AG09309 (cell line): ENCODE data around the gene ACSF3.

Experiments
- DNase-seq: peaks from one replicate; pipeline ENCODE4 v3.0.0-alpha.2; 2010; ENCODE audit warnings: low read depth
- H3K4me3 ChIP-seq: 2 replicates; pipeline ENCODE4 v1.5.1; 2011; ENCODE audit warnings: mild to moderate bottlenecking, low read depth, low read length, moderate library complexity; ENCODE audit not compliant: control insufficient read depth
- CTCF ChIP-seq: IDR thresholded peaks from 2 replicates; pipeline ENCODE4 v1.5.1; 2011; ENCODE audit warnings: mild to moderate bottlenecking, low read depth, low read length, inconsistent platforms; ENCODE audit not compliant: insufficient read depth, control insufficient read depth; ENCODE audit errors: missing control alignments

ACSF3 gene

GRCh38 chr16:89094880-89095258 is 1.2 kb downstream of the ACSF3 start:
- DNase-seq: no peak
- no peak for TF ChIP-seq CTCF
- peak overlapping the region; percentile 65 for H3K4me3 ChIP-seq

GRCh38 chr16:89095491-89095951 is 1.9 kb downstream of the ACSF3 start:
- no peak overlapping the region for H3K4me3 ChIP-seq
- no peak for TF ChIP-seq CTCF
- no peak for DNase-seq

GRCh38 chr16:89096042-89096717 is 2.5 kb downstream of the ACSF3 start:
- H3K4me3 ChIP-seq: no peak overlapping the region
- DNase-seq: no peak
- TF ChIP-seq CTCF: no peak

- H3K4me3 ChIP-seq: no peak overlapping the region
- no peak for TF ChIP-seq CTCF
- no peak for DNase-seq
Measured at GRCh38 chr16:89096768-89097391, 3.2 kb downstream of the ACSF3 start.

GRCh38 chr16:89097392-89097772 is 3.7 kb downstream of the ACSF3 start:
- TF ChIP-seq CTCF: no peak
- no peak overlapping the region for H3K4me3 ChIP-seq
- no peak for DNase-seq

- TF ChIP-seq CTCF: no peak
- DNase-seq: no peak
- no peak overlapping the region for H3K4me3 ChIP-seq
Measured at GRCh38 chr16:89098767-89099430, 5.2 kb downstream of the ACSF3 start.
